K562 (cell line): ENCODE results near the gene ALG9. TPM values are rescaled to one million over a fixed set of nuclear protein-coding genes. Genes with fewer than 3 reads are reported as not detected.
A peak's percentile ranks its signal among the peaks of the same experiment; 100 is the strongest.

Experiments used
- C11orf30 ChIP-seq: fragments of 450-650 bp; IDR thresholded peaks from 2 replicates; pipeline ENCODE4 v1.6.1; 2016; ENCODE audit warnings: low read depth, mild to moderate bottlenecking
- CAMTA2 ChIP-seq: fragments of 250-450 bp; sonication (Bioruptor Pico); conservative IDR thresholded peaks from 2 replicates; pipeline ENCODE4 v1.5.1; 2022
- NELFE ChIP-seq: IDR thresholded peaks from 2 replicates; pipeline ENCODE4 v1.6.1; 2011; ENCODE audit warnings: mild to moderate bottlenecking; ENCODE audit not compliant: insufficient read depth, insufficient read length
- NKRF ChIP-seq: fragments of 450-650 bp; IDR thresholded peaks from 2 replicates; pipeline ENCODE4 v1.6.1; 2016; ENCODE audit warnings: borderline replicate concordance
- SMARCE1 ChIP-seq: fragments of 450-650 bp; IDR thresholded peaks from 2 replicates; pipeline ENCODE4 v1.7.1; 2016; ENCODE audit warnings: mild to moderate bottlenecking
- TAF9B ChIP-seq: fragments of 450-650 bp; IDR thresholded peaks from 2 replicates; pipeline ENCODE4 v1.6.1; 2018; ENCODE audit warnings: mild to moderate bottlenecking; ENCODE audit not compliant: partially characterized antibody
- U2AF1 ChIP-seq: fragments of 200-400 bp; formaldehyde crosslinking; optimal IDR thresholded peaks from 2 replicates; pipeline ENCODE3; 2017; ENCODE audit warnings: mild to moderate bottlenecking, low read depth, low read length, moderate library complexity
- WHSC1 ChIP-seq: IDR thresholded peaks from one replicate; pipeline ENCODE4 v1.6.1; 2012; ENCODE audit warnings: low read length, control low read depth, inconsistent platforms
- YBX1 ChIP-seq: fragments of 450-650 bp; IDR thresholded peaks from 2 replicates; pipeline ENCODE4 v1.7.1; 2016; ENCODE audit warnings: mild to moderate bottlenecking
- ZFX ChIP-seq: sonication (generic); formaldehyde crosslinking; IDR thresholded peaks from 2 replicates; pipeline ENCODE4 v1.8.0; 2022; ENCODE audit warnings: mild to moderate bottlenecking, missing genetic modification reagents, moderate library complexity
- ZNF449 ChIP-seq: fragments of 250-450 bp; sonication (Bioruptor Pico); IDR thresholded peaks from 2 replicates; pipeline ENCODE4 v1.8.0; 2022; ENCODE audit warnings: moderate library complexity, mild to moderate bottlenecking, inconsistent platforms
- ZNF561 ChIP-seq: fragments of 450-650 bp; formaldehyde crosslinking; conservative IDR thresholded peaks from 2 replicates; pipeline ENCODE4 v1.4.0; 2020; ENCODE audit warnings: mild to moderate bottlenecking, moderate library complexity
- ZNF75A ChIP-seq: fragments of 450-650 bp; formaldehyde crosslinking; IDR thresholded peaks from 2 replicates; pipeline ENCODE4 v1.4.0; 2020; ENCODE audit warnings: mild to moderate bottlenecking
- polyA plus RNA-seq, 8 experiments: library from polyadenylated mRNA; depleted of rRNA in 4 of 8; stranded (reverse) in 5 of 8; unstranded in 3 of 8; fragments of >200 nt; fragmentation: Nextera tagmentation in 2 of 8; fragmentation: Illumina TruSeq in 1 of 8; extraction: Ambion mirVana in 2 of 8; extraction: Trizol in 1 of 8; gene quantifications; 2 replicates each; pipeline versions ENCODE4 v1.2.1 to v1.2.3, GENCODE V29; 2011 to 2014; ENCODE audit warnings: inconsistent platforms in 1 of 8, missing spikeins in 1 of 8
- total RNA-seq, 7 experiments: library from RNA; depleted of rRNA in 6 of 7; stranded (reverse); fragments of >200 nt in 6 of 7; fragmentation: Illumina TruSeq in 2 of 7; extraction: Trizol in 2 of 7; gene quantifications; 2 replicates each; pipeline versions ENCODE4 v1.2.1 to v1.2.3, GENCODE V29; 2011 to 2021; ENCODE audit warnings: low replicate concordance in 1 of 7
- TF ChIP-seq, protein P1 (sequence below): fragments of 200-600 bp; sonication (generic); IDR thresholded peaks from one replicate; pipeline ENCODE4 v1.6.1; 2012; ENCODE audit warnings: mild to moderate bottlenecking, low read depth, low read length, inconsistent platforms

The ALG9 gene
- total and polyA plus RNA-seq, 9 of the 15 experiments (the other 6 are each of a cell fraction or from before 2014, with no cell fraction given), result 11.5 to 40.5 (median 24.9) TPM

DNA sequence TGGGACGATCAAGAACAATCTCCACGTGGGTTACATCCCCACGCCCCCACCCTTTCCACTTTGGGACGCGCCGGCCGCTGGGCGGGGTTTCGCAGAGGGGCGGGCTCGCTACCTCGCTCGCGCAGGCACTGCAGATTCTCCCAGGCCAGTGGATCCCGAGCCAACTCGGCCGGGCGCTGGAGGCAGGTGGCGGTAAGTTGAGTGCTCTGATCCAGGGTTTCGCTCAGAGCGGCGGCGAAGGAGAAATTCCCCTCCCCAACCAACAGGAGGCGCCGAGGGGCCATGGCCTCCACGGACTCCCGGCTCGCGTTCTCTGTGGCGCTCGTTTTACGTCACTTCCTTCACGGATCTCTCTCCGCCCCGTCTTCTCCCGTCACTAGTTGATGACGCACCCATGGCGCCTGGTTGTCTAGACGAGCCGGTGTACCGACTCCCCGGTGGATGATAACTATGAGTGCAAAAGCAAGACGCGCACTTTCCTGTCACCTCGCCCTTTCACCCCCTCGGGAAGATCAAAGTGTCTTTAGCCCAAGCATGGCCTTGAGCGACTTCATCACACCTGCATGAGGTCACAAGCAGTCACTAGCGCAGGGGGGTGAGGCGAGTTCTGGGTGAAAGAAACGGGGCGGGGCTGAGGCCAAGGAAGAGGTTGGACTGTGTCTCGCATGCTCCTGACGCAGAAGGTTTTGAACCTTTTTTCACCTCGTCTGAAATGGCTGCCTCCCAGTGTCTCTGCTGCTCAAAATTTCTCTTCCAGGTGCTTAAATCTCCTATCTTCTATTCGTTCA, 7.7 kb upstream of the ALG9 start, which contains the start of the genes CFAP68 and FDXACB1 (continued):
- TF ChIP-seq CAMTA2 (CRISPR knock-in tag), result no peak
- no peak for TF ChIP-seq SMARCE1
- TF ChIP-seq NKRF, result peak; percentile 13; the same call in 1 of the 2 replicates
- no peak for TF ChIP-seq WHSC1
- no peak for TF ChIP-seq YBX1
- TF ChIP-seq ZNF75A (CRISPR knock-in tag), result no peak
- no peak for TF ChIP-seq ZNF561 (CRISPR knock-in tag)
- TF ChIP-seq, protein P1, sequence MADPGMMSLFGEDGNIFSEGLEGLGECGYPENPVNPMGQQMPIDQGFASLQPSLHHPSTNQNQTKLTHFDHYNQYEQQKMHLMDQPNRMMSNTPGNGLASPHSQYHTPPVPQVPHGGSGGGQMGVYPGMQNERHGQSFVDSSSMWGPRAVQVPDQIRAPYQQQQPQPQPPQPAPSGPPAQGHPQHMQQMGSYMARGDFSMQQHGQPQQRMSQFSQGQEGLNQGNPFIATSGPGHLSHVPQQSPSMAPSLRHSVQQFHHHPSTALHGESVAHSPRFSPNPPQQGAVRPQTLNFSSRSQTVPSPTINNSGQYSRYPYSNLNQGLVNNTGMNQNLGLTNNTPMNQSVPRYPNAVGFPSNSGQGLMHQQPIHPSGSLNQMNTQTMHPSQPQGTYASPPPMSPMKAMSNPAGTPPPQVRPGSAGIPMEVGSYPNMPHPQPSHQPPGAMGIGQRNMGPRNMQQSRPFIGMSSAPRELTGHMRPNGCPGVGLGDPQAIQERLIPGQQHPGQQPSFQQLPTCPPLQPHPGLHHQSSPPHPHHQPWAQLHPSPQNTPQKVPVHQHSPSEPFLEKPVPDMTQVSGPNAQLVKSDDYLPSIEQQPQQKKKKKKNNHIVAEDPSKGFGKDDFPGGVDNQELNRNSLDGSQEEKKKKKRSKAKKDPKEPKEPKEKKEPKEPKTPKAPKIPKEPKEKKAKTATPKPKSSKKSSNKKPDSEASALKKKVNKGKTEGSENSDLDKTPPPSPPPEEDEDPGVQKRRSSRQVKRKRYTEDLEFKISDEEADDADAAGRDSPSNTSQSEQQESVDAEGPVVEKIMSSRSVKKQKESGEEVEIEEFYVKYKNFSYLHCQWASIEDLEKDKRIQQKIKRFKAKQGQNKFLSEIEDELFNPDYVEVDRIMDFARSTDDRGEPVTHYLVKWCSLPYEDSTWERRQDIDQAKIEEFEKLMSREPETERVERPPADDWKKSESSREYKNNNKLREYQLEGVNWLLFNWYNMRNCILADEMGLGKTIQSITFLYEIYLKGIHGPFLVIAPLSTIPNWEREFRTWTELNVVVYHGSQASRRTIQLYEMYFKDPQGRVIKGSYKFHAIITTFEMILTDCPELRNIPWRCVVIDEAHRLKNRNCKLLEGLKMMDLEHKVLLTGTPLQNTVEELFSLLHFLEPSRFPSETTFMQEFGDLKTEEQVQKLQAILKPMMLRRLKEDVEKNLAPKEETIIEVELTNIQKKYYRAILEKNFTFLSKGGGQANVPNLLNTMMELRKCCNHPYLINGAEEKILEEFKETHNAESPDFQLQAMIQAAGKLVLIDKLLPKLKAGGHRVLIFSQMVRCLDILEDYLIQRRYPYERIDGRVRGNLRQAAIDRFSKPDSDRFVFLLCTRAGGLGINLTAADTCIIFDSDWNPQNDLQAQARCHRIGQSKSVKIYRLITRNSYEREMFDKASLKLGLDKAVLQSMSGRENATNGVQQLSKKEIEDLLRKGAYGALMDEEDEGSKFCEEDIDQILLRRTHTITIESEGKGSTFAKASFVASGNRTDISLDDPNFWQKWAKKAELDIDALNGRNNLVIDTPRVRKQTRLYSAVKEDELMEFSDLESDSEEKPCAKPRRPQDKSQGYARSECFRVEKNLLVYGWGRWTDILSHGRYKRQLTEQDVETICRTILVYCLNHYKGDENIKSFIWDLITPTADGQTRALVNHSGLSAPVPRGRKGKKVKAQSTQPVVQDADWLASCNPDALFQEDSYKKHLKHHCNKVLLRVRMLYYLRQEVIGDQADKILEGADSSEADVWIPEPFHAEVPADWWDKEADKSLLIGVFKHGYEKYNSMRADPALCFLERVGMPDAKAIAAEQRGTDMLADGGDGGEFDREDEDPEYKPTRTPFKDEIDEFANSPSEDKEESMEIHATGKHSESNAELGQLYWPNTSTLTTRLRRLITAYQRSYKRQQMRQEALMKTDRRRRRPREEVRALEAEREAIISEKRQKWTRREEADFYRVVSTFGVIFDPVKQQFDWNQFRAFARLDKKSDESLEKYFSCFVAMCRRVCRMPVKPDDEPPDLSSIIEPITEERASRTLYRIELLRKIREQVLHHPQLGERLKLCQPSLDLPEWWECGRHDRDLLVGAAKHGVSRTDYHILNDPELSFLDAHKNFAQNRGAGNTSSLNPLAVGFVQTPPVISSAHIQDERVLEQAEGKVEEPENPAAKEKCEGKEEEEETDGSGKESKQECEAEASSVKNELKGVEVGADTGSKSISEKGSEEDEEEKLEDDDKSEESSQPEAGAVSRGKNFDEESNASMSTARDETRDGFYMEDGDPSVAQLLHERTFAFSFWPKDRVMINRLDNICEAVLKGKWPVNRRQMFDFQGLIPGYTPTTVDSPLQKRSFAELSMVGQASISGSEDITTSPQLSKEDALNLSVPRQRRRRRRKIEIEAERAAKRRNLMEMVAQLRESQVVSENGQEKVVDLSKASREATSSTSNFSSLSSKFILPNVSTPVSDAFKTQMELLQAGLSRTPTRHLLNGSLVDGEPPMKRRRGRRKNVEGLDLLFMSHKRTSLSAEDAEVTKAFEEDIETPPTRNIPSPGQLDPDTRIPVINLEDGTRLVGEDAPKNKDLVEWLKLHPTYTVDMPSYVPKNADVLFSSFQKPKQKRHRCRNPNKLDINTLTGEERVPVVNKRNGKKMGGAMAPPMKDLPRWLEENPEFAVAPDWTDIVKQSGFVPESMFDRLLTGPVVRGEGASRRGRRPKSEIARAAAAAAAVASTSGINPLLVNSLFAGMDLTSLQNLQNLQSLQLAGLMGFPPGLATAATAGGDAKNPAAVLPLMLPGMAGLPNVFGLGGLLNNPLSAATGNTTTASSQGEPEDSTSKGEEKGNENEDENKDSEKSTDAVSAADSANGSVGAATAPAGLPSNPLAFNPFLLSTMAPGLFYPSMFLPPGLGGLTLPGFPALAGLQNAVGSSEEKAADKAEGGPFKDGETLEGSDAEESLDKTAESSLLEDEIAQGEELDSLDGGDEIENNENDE, result no peak
- no peak for TF ChIP-seq NELFE
- peak; percentile 82 for TF ChIP-seq ZFX (CRISPR knock-in tag)
- no peak for TF ChIP-seq U2AF1
- peak; percentile 51 for TF ChIP-seq TAF9B
- TF ChIP-seq ZNF449 (CRISPR knock-in tag), result no peak
- TF ChIP-seq C11orf30, result peak; percentile 96
